Measurements from ENCODE around the gene SETD7.

GRCh38 chr4:139558235-139559088 is 2.4 kb upstream of the SETD7 start:
- TF ChIP-seq, protein P1, sequence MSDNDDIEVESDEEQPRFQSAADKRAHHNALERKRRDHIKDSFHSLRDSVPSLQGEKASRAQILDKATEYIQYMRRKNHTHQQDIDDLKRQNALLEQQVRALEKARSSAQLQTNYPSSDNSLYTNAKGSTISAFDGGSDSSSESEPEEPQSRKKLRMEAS (IDR thresholded peaks at IDR 0.05; ENCODE audit: insufficient read depth, insufficient read length), result no peak
- TF ChIP-seq CTCF (IDR thresholded peaks at IDR 0.05; ENCODE audit: extremely low read depth in 1 of 2, insufficient read depth in 1 of 2, low read depth in 1 of 2, low read length in 2 of 2) (no peak), MYC (IDR thresholded peaks at IDR 0.05; ENCODE audit: low read depth, low read length) (no peak), EZH2 (IDR thresholded peaks at IDR 0.05; ENCODE audit: borderline replicate concordance, low read depth, low read length, severe bottlenecking) (no peak), POLR2A (IDR thresholded peaks at IDR 0.05; ENCODE audit: low read depth, low read length) (no peak)

Measured in endothelial cell of umbilical vein (primary cell).